H1 (cell line): ENCODE data around the gene MYPN. TPM values are rescaled to one million over a fixed set of nuclear protein-coding genes. Genes with fewer than 3 reads are reported as not detected.

Experiments used
- ATF3 ChIP-seq: IDR thresholded peaks from 2 replicates; pipeline ENCODE4 v1.6.1; 2011; ENCODE audit warnings: low read depth, mild to moderate bottlenecking, low read length; ENCODE audit not compliant: insufficient read depth
- CHD7 ChIP-seq: fragments of 300-600 bp; sonication (generic); IDR thresholded peaks from 2 replicates; pipeline ENCODE4 v1.7.1; 2012; ENCODE audit warnings: low read length, moderate library complexity, mild to moderate bottlenecking, inconsistent platforms; ENCODE audit not compliant: insufficient replicate concordance
- EP300 ChIP-seq, 2 experiments: IDR thresholded peaks; 1 replicate in 1 of 2; 2 replicates in 1 of 2; pipeline ENCODE4 v1.6.1; 2011 to 2012; ENCODE audit warnings: low read depth in 2 of 2, low read length in 2 of 2, mild to moderate bottlenecking in 2 of 2, borderline replicate concordance in 1 of 2, inconsistent platforms in 1 of 2, moderate library complexity in 1 of 2
- SP1 ChIP-seq: IDR thresholded peaks from 2 replicates; pipeline ENCODE4 v1.6.1; 2011; ENCODE audit warnings: low read depth, low read length
- SP4 ChIP-seq: IDR thresholded peaks from 2 replicates; pipeline ENCODE4 v1.6.1; 2012; ENCODE audit warnings: low read length, inconsistent platforms
- TAF7 ChIP-seq: optimal IDR thresholded peaks from 2 replicates; pipeline ENCODE3; 2011; ENCODE audit warnings: low read depth, mild to moderate bottlenecking, inconsistent platforms, low read length, moderate library complexity, borderline replicate concordance
- polyA plus RNA-seq, 7 experiments: library from polyadenylated mRNA; depleted of rRNA in 3 of 7; stranded (reverse) in 5 of 7; unstranded in 2 of 7; fragments of >200 nt in 5 of 7; fragments of 200-250 nt in 2 of 7; gene quantifications; 1 replicate in 5 of 7; 2 replicates in 1 of 7; 4 replicates in 1 of 7; pipeline versions ENCODE4 v1.2.1 to v1.2.3, GENCODE V29; 2011 to 2013; ENCODE audit warnings: missing spikeins in 2 of 7, mixed read lengths in 2 of 7
- total RNA-seq: library from RNA; stranded (reverse); fragmentation: NEBNext Ultra II Directional; extraction: Animal tissue kit (Norgen Biotek cat#: 25700); gene quantifications from 2 replicates; pipeline ENCODE4 v1.2.1, GENCODE V29; 2021

Gene MYPN
- total and polyA plus RNA-seq, 2 of the 8 experiments (the other 6 are each of a cell fraction or from before 2014, with no cell fraction given): not detected

GRCh38 chr10:68239069-68239468 lies 129.8 kb downstream of the MYPN start (continued):
- TF ChIP-seq CHD7 (no peak), SP1 (no peak), EP300 (IDR thresholded peaks at IDR 0.05; ENCODE audit: borderline replicate concordance in 1 of 2, low read depth in 2 of 2, low read length in 2 of 2) (no peak), ATF3 (no peak), SP4 (no peak), TAF7 (no peak)
